SIG-M5 treated with dmso at 0.1 percent for 504 hours (cell line): ENCODE results near the gene PABPC1L2A.
"Not testable (repeated sequence)": the region's sequence is repeated elsewhere in the genome, so short reads cannot be mapped to it uniquely, and the experiment has no call there.

Experiments
- DNase-seq: peaks from one replicate; lab custom pipeline; 2025; ENCODE audit not compliant: unreplicated experiment; lab: John Stamatoyannopoulos, UW

Gene PABPC1L2A

DNA sequence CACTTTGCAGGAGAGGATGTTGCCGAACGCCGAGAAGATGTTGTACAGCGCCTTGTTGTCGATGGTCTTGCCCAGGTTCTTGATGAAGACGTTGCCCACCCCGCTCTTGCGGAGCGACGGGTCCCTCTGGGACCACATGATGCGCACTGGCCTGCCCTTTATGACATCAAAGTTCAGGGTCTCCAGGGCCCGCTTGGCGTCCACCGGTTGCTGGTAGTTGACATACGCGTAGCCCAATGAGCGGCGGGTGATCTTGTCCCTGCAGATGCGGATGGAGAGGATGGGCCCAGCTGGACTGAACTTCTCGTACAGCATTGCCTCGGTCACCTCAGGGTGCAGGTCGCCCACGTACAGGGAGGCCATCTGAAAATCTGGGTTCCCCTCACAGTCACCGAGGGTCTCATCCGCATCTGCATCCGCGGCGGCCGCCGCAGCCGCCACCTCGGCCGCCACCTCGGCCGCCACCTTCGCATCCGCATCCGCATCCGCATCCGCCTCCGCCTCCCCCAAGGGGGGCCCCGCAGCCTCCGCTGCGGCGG, at the start of gene PABPC1L2A:
Gene PABPC1L2A, minus strand, starts transcription at position 489 of the 539 bp plus-strand sequence. Its CDS starts 126 bp downstream, at position 363.
- not testable (repeated sequence) for DNase-seq

DNA sequence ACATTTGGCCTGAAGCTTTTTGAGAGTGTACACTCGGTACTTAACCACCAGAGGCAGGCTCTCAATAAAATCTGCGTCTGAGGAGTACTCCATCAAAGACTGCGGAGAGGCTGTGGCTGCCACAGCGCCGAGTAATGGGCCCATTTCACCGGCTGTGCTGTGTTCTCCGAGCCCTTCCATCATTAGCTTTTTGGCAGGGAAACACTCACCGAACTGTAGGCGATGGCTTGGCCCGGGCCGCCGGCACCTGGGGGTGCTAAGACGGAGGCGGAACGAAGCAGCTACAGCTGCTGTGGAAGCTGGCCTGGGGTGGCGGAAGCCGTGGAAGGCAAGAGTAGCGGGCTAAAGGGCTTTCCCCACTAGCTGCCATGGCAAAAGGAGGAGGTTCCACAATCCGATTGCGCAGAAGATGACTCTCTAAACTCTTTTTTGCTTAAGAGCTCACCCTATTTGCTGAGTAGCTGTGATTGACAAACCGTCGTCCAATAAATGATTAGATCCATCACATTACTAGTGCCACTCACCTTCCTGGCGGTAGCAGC, 48.5 kb upstream of the PABPC1L2A start:
- peak; percentile 19 for DNase-seq

DNA sequence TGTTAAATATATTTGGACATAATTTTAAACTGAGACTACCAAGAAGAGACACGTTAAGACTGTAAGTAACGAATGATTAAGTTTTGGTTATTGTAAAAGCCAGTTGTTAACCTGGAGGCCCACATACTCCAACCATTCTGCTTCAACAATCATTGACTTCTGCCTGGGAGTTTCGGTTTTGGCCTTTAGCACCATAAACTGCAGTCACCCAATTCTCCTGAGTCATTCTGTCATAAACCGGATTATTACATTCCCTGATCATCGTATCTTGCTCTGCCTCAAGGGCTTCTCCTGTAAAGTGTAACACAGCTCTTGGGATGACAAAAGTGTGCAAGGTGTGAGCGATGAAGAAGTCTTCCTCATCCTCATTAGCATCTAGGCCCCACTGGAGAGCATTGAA, 46.9 kb upstream of the PABPC1L2A start:
- DNase-seq = no peak

DNA sequence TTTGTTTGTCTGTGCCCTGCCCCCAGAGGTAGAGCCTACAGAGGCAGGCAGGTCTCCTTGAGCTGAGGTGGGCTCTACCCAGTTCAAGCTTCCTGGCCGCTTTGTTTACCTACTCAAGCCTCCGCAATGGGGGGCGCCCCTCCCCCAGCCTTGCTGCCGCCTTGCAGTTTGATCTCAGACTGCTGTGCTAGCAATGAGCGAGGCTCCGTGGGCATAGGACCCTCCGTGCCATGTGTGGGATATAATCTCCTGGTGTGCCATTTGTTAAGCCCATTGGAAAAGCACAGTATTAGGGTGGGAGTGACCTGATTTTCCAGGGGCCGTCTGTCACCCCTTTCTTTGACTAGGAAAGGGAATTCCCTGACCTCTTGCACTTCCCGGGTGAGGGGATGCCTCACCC, 20.2 kb upstream of the PABPC1L2A start:
- DNase-seq = not testable (repeated sequence)

DNA sequence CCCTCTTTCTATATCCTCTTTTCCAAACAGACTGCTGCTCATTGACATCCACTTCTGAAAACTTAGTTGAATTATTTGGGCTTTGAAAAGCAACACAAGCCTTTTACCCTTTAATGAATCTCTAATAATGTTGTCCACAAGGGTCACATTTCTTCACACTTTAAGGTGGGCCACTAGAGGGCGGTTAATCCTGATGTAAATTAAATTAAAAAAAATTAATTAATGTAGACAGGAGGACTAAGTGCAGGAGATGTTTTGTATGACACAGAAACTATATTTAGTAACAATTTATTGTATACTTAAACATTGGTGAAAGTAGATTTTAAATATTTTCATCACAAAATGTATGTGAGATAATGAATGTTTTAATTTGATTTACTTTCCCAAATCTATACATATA, 7.5 kb upstream of the PABPC1L2A start:
- DNase-seq = not testable (repeated sequence)

DNA sequence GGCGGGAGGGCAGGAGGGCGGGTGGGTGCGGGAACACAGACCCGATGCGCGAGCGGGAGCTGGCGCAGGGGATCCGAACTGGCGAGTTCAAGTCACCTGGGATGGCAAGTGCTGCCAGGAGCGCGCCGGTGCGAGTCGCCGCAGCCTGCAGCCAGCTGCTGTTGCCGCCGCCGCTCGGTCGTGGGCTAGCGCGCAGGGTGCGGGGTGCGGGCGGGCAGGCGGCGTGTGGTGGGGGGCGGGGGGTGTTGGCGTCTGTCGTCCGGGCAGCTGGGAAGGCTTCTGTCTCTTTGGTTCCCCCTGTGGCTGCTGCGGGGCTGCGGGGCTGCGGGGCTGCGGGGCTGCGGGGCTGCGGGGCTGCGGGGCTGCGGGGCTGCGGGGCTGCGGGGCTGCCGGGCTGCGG, 572 bp upstream of the PABPC1L2A start:
- DNase-seq = not testable (repeated sequence)

DNA sequence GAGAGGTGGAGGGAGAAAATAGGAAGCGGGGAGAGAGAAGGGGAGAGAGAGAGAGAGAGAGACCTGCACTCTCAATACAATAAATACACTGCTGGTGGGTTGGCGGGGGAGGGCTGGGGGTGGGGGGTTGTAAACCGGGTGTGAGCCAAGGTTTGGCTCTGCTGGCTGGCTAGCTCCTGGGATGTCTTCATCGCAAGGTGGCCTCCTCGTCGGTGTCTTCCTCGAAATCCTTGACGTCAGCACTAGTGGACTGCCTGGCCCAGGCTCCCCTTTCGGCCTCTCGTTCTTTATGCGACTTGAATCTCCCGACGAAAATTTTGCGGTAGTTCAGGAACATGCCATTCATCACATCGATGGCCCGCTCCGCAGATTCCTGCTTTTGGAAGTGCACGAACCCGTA, 715 bp downstream of the PABPC1L2A start:
- DNase-seq = not testable (repeated sequence)

DNA sequence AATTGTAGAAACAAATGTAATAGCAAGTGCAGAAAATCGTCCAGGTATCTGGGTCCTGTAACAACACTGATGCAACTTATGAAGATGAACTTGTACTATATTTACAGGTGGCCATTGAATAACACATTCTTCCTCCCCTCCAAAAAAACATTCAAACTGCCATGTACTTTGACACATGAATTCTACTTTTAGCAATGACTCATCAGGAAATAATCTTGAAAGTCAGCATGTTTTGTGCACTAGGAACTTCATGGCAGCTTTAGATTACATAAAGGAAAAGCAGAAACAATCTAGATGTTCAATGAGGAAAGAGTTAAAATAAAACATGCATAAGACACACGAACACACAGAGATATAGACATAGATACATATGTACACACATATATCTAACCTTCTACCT, 2.5 kb downstream of the PABPC1L2A start:
- no peak for DNase-seq

DNA sequence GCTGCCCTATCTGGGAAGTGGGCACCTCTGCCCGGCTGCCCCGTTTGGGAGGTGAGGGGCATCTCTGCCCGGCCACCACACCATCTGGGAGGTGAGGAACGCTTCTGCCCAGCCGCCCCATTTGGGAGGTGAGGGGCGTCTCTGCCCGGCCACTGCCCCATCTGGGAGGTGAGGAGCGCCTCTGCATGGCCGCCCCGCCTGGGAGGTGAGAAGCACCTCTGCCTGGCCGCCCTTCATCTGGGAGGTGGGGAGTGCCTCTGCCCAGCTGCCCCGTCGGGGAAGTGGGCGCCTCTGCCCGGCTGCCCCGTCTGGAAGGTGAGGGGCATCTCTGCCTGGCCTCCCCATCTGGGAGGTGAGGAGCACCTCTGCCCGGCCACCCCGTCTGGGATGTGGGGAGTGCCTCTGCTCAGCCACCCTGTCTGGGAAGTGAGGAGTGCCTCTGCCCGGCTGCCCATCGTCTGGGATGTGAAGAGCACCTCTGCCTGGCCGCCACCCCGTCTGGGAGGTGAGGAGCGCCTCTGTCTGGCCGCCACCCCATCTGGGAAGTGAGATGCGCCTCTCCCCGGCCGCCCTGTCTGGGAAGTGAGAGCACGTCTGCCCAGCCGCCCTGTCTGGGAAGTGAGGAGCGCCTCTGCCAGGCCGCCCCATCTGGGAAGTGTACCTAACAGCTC, 9.8 kb downstream of the PABPC1L2A start:
- no peak for DNase-seq

DNA sequence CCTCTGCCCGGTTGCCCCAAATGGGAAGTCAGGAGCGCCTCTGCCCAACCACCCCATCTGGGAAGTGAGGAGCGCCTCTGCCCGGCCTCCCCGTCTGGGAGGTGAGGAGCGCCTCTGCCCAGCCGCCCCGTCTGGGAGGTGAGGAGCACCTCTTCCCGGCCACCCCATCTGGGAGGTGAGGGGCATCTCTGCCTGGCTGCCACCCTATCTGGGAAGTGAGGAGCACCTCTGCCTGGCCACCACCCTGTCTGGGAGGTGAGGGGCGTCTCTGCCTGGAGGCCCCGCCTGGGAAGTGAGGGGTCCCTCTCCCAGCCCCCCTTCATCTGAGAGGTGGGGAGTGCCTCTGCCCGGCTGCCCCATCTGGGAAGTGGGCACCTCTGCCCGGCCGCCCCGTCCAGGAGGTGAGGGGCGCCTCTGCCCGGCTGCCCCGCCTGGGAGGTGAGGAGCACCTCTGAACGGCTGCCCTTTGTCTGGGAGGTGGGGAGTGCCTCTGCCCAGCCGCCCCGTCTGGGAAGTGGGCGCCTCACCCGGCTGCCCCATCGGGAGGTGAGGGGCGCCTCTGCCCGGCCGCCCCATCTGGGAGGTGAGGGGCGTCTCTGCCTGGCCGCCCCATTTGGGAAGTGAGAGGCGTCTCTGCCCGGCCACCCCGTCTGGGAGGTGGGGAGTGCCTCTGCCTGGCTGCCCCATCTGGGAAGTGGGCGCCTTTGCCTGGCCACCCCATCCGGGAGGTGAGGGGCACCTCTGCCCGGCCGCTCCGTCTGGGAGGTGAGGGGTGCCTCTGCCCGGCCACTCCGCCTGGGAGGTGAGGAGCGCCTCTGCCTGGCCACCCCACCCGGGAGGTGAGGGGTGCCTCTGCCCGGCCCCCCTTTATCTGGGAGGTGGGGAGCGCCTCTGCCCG, 10.6 kb downstream of the PABPC1L2A start:
- DNase-seq = no peak

DNA sequence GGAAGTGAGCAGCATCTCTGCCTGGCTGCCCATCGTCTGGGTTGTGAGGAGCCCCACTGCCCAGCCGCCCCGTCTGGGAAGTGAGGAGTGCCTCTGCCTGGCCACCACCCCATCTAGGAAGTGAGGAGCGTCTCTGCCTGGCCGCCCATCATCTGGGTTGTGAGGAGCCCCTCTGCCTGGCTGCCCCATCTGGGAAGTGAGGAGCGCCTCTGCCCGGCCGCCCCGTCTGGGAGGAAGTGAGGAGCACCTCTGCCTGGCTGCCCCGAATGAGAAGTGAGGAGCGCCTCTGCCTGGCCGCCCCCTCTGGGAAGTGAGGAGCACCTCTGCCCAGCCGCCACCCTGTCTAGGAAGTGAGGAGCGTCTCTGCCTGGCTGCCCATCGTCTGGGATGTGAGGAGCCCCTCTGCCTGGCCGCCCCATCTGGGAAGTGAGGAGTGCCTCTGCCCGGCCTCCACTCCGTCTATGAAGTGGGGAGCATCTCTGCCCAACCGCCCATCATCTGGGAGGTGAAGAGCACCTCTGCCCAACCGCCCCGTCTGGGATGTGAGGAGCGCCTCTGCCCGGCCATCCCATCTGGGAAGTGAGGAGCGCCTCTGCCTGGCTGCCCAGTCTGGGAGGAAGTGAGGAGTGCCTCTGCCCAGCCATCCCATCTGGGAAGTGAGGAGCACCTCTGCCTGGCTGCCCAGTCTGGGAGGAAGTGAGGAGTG, 11.4 kb downstream of the PABPC1L2A start:
- DNase-seq = not testable (repeated sequence)

DNA sequence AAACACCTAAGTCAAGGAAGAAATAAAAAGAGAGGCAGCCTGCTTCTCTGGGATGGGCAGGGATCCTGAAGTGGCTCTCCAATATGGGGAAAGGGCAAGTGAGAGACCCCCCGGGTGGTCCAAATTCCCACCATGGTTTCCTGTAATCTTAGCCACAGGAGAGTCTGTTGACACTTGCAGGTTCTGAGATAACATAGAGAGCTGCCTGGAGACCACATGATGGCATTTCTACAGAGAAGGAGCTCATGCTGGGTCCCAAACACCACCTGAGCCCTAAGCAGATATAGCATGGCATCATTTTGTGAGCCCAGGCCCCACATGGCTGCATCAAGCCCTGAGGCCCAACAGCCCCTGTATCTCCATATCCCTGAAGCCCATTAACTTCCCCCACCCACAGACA, 50.4 kb downstream of the PABPC1L2A start:
- DNase-seq = no peak
